IPS-NIHi7 (cell line): ENCODE data around the gene ZNF512B.
A peak's percentile ranks its signal among the peaks of the same experiment; 100 is the strongest.
"Not testable (repeated sequence)": the region's sequence is repeated elsewhere in the genome, so short reads cannot be mapped to it uniquely, and the experiment has no call there.

ENCODE experiments used
- DNase-seq: peaks from one replicate; pipeline ENCODE4 v3.0.0; 2012; ENCODE audit warnings: mixed read lengths; ENCODE audit errors: extremely low spot score

Gene ZNF512B

GRCh38 chr20:63977739-63978276 lies 8.1 kb upstream of the ZNF512B start:
- DNase-seq, result no peak

DNA sequence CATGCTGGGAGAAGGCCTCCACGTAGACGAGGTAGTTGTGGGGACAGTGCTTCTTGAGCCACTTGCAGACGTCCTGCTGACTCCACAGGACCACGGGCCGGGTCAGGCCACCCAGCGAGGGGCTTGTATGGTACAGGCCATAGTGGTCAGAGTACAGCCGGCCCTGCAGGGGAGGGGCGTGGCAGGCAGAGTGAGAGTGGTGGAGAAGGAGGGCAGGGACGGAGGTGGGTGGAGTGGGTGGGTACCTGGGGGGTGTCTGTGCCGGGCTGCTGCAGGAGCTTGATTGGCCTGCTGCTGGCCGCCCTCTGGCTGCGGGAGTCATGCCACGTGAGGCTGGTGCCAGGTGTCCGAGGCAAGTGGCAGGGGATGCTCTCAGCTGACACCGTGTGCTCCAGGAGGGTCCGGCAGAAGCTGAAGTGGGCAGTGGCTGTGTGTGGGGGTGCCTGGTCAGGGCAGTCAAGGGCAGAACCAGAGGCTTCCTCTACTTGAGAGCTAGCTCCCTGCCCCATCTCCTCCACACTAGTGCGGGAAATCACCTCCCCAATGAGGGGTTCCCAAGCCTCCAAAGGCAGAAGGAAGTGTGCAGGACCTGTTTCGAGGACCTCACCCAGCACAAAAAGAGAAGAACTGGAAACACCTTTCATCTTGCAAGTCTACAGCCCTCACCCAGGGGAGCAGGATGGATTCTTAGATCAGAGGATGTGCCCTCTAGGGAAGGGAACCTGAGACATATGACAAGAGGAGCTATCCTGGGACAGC lies 7.4 kb upstream of the ZNF512B start:
- DNase-seq, result no peak

DNA sequence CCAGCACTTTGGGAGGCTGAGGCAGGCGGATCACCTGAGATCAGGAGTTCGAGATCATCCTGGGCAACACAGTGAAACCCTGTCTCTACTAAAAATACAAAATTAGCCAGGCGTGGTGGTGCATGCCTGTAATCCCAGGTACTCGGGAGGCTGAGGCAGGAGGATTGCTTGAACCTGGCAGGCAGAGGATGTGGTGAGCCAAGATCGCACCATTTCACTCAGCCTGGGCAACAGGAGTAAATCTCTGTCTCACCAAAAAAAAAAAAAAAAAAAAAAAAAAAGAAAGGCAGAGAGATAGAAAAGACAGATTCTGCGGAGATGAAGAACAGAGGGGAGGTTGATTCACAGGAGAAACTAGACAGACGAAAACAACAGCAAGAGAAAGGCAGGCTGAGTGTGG lies 6.8 kb upstream of the ZNF512B start:
- not testable (repeated sequence) for DNase-seq

DNA sequence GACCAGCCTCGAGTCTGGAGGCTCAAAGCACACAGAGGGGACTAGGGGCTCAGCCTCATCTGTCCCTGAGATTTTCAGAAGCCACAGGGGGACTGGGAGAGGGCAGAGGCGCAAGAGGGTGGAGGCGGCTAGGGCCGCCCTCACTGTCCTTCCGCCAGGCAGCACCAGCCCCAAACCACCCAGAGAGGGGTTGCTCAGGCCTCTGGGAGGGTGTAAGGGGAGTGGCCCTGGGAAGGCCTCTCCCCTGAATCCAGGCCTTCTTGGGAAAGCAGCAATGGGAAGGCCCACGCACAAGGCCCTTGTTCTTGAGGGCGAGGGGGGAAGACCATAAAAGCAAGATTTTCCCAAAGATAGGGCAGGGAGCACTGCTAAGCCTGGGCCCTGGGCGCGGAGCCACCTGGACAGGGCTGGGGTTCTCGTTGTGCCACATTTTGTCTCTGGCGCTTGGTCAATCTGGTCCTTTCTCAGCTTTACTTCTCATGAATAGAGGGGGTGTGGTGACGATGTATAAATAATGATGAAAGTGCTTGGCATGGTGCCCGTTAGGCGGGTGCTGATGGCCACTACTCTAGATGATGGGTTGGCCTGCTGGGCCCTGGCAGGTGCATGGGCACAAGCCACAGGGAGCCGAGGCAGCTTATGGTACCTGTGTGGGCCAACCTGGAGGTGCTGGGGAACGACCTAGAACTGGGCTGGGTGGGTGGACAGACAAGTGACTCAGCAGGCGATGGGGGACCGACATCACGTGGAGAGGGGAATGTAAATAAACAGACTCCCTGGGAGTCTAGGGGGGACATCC lies 4.9 kb upstream of the ZNF512B start:
- DNase-seq, result no peak

DNA sequence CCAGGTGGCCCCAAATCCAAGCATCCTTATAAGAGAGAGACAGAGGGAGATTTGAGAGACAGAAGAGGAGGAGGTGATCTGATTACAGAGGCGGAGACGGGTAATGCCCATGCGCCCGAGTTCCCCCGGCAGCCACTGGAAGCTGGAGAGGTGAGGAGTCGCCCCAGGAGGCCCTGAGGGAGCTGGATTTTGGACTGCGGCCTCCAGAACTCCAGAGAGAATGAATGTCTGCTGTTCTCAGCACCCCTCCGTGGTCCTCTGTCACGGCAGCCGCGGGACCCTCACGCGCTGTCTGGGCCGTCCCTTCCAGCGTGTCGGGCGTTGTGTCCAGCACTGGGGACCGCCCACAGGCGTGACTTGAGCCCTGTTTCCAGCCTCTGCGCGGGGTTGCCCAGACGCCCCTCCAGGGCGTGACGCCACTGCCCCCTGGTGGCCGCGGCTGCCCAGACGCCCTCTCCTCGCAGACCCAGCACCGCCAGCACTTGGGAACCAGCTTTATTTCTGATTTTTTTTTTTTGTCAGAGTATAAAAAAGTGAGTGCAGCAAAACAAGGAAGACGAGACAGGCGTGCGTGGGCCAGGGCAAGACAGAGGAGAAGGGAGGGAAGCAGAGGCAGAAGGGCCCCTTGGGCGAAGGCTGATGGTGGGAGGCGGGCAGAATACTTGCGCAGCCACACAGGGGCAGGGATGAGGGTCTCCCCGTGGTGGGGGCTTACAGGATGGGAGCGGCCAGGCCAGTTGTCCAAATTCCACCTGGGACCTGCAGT lies 4.1 kb upstream of the ZNF512B start:
- peak; percentile 87 for DNase-seq

- no peak for DNase-seq
These were observed 3.4 kb upstream of the ZNF512B start for GRCh38 chr20:63973160-63973479.

DNA sequence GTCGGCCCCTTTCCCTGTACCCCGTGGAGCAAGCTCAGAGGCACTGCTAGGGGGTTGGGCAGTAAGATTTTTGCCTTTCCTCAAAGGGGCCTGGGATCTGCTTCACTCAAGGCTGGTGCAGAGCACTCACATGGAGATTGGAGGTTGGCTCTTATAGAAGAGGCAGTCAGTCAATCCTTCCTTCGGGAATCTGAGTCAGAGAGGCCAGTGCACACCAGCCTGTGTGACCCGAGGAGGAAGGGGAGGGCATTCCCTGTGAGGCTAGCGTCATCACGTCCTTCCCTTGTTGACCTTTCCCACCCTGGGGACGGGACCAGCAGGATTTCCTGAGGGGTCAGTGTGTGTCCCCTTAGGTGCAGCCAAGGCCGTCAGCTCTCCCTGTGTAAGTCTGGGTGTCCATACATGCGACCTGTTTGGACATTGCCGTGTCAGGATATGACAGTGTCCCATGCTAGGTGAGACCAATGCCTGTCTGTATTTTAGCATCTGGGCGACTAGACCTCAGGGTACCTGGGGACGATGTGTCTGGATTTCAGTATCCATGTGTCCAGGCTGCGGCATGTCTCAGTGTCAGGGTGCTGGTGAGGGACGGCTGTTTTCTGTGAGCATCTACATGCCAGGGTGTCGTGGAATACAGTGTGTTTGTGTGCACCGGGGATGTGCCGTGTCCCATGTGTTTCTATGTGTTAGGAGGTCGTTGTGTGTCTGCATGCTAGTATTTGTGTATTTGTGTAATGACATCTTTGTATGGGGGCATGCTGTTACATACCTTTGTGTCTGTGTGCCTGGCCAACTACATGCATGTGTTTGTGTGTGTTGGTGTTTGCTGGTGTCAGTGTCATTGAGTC lies 2.8 kb upstream of the ZNF512B start:
- DNase-seq, result no peak

DNA sequence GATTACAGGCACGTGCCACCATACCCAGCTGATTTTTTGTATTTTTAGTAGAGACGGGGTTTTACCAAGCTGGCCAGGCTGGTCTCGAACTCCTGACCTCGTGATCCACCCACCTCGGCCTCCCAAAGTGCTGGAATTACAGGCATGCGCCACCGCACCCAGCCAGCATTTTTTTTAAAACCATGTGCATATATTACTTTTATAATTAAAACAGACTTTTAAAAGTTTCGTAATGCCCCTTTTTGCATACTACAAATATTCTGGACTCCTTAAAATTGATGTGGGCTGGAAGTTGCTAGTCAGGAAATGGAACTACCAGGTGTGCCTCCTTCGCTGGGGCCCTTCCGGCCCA lies 2.2 kb upstream of the ZNF512B start:
- DNase-seq, result not testable (repeated sequence)

- DNase-seq, result no peak
These were observed 1.1 kb upstream of the ZNF512B start for GRCh38 chr20:63970714-63971431.

- peak; percentile 35 for DNase-seq
These were observed 586 bp downstream of the ZNF512B start for GRCh38 chr20:63968928-63969760.

DNA sequence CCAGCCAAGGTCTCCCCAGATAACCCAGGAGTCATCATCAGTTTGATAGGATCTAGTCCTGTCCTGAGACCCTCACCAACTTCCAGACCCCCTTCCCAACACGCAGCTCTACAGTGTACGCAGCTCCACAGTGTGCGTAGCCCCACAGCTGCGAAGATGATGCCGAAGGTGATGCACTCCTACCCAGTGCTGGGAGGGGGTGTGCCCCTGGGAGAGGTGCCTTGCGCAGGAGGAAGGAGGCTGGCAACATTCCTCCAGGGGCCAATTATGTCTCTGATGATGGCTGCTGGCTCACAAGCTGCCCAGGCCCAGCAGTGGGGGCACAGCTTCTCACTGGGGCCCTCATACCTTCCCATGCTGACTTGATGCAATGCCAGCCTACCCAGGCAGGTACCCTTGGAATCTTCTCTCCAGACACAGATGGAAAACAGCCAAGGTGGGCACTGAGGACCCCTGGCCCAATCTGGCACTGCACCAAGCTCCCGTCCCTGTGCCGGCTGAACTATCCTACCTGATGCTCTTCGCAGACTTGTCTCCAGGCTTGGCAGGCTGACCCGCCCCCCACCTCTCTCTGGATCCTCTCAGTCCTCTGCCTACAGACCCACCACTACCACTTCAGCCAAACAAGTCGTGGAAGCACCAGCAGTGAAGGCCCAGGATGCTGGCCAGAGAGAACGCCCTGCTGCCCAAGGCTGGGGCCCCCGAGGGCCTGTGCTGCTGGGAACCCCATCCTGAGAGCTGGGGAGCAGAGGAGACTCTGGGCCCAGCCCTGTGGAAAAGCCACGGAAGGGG lies 1.4 kb downstream of the ZNF512B start:
- no peak for DNase-seq

GRCh38 chr20:63967330-63968135 lies 2.2 kb downstream of the ZNF512B start:
- DNase-seq, result no peak

DNA sequence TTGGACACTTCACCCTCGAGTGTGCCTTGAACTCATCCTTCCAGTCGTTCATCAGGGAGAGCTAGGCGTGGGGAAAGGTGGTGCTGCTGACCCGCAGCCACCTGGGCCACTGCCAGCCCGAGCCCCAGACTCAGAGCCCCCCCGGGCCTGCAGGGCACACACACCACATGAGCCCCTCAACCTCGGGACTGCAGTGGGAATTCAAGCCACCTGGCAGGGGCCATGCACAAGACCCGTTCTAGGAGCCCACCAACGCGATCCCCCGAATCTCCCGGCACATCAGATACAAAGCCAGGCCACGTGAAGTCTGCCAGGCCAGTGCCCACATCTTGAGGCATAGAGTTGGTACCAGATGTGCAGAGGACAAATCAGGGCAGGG lies 2.8 kb downstream of the ZNF512B start:
- DNase-seq, result no peak

DNA sequence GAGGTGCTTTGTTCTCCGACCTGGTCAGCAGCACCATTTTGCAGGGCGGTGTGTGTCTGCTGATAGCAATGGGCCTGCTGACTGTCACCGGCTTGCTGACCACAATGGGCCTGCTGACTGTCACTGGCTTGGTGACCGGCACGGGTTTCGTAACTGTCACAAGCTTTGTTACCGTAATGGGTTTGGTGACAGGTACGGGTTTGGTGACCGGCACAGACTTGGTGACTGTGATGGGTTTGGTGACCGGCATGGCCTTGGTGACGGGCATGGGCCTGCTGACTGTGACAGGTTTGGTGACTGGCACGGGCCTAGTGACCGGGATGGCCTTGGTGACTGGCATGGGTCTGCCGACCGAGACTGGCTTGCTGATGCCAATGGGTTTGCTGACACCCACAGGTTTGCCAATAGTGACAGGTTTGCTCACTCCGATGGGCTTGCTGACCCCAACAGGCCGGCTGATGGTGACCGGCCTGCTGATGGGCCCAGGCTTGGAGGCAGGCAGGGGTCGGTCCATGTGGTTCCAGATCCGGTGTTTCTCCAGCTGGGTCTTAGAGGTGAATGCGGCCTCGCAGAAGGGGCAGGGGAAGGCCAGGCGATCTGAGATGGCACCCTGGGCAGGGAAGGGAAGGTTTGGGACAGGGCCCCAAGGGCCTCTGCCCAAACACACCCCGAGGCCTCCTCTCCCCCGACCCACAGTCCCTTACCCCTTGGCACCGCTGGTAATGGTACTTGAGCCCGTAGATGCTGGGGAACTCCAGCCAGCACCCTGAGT lies 3.4 kb downstream of the ZNF512B start:
- no peak for DNase-seq

- no peak for DNase-seq
These were observed 5.3 kb downstream of the ZNF512B start for GRCh38 chr20:63964412-63964811.

DNA sequence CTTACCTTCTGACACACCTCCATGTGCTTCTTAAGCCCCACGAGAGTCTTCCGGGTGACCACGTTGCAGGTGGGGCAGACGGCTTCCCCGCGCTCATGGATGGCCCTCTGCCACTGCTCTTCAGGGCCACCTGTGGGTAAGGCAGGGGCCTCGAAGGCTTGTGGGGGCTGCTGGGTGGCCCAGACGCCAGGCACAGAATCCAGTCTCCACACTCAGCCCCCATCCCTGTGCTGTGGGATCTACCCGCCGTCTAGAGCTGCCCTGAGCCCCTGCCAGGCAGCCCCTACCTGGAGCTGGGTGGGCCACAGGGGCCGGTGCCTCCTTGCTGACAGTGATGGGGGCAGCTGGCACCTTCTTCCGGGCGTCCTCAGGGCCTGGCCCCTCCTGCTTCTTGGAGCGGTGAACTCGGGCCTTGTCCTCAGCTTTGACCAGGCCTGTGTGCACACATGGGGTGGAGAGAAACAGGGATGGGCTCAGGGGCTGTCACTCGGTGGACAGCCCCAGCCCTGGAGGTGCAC lies 5.9 kb downstream of the ZNF512B start:
- no peak for DNase-seq

- DNase-seq, result no peak
These were observed 6.4 kb downstream of the ZNF512B start for GRCh38 chr20:63963348-63963741.
